Astrocyte of the cerebellum (primary cell): ENCODE results near the gene WDR72.

Experiments
- DNase-seq: peaks from one replicate; pipeline ENCODE4 v3.0.0-alpha.2; 2011; ENCODE audit warnings: low read depth
- H3K4me3 ChIP-seq: 2 replicates; pipeline ENCODE4 v1.5.1; 2011; ENCODE audit warnings: mild to moderate bottlenecking, low read depth, low read length, moderate library complexity
- CTCF ChIP-seq: IDR thresholded peaks from 2 replicates; pipeline ENCODE4 v1.5.1; 2012; ENCODE audit warnings: low read length, low read depth, moderate library complexity, mild to moderate bottlenecking; ENCODE audit errors: missing control alignments
- in situ Hi-C: cut with HindIII; loops from 2 replicates; pipeline ENCODE4 v1.10.0; 2017; ENCODE audit warnings: low sequenced_read_pairs

The WDR72 gene

GRCh38 chr15:53586799-53587198 lies 172.7 kb downstream of the WDR72 start:
- peak; percentile 52 for TF ChIP-seq CTCF
- in situ Hi-C loops = no loop called here
- peak; percentile 9 for DNase-seq
- H3K4me3 ChIP-seq = no peak overlapping the region

- H3K4me3 ChIP-seq = no peak overlapping the region
- in situ Hi-C loops = no loop called here
- TF ChIP-seq CTCF = no peak
- DNase-seq = no peak
Measured at GRCh38 chr15:53581513-53581912, 177.9 kb downstream of the WDR72 start.

GRCh38 chr15:53580366-53580765 lies 179.1 kb downstream of the WDR72 start:
- DNase-seq = no peak
- no peak for TF ChIP-seq CTCF
- no peak overlapping the region for H3K4me3 ChIP-seq
- in situ Hi-C loops = no loop called here

GRCh38 chr15:53576841-53577240 lies 182.6 kb downstream of the WDR72 start:
- H3K4me3 ChIP-seq = no peak overlapping the region
- no peak for TF ChIP-seq CTCF
- in situ Hi-C loops = no loop called here
- DNase-seq = no peak

GRCh38 chr15:53573091-53573490 lies 186.4 kb downstream of the WDR72 start:
- no peak overlapping the region for H3K4me3 ChIP-seq
- in situ Hi-C loops = no loop called here
- no peak for TF ChIP-seq CTCF
- no peak for DNase-seq

GRCh38 chr15:53569751-53570480 lies 189.5 kb downstream of the WDR72 start:
- TF ChIP-seq CTCF = no peak
- no peak overlapping the region for H3K4me3 ChIP-seq
- DNase-seq = no peak
- in situ Hi-C loops = no loop called here
